GM21447 (cell line): ENCODE results near the gene NR2E3.

Experiments used
- ATAC-seq: cut with Tn5 transposase; IDR thresholded peaks from one replicate; pipeline ENCODE4 v1.9.1; 2021; ENCODE audit not compliant: unreplicated experiment

Gene NR2E3

DNA sequence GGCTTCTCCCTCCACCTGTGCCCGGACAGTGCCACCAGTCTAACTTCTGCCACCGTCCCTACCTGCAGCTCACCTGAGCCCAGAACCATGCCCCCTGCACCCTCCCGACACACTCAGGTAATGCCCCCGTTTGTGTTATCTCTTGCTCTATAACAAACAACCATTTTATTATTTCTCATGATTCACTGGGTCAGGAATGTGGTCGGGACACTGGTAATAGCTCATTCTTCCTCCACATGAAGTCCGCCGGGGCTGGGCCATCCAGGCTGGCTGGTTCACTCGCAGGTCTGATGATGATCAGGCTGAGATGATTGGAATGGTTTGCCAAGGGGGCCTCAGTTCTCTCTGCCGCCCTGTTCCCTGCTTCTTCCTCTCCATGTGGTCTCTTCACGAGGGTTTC is 20.3 kb upstream of the NR2E3 start:
- ATAC-seq = no peak

DNA sequence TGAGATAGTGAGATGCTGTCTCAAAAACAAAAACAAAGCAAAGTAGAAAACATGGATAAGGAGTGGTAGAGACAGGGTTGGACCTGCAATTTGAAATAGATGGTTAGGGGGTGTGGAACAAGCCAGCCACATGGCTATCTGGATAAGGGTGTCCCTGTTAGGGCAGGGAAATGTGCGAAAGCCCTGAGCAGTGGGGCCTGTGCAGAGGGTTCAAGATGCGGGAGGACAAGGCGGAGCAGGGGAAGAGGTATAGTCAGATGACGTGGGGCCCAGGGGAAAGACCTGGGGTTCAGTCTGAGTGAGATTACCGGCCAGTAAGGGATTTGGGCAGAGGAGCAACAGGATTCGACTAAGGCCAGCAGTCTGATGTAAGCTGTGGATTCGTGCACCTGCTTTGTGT is 18.4 kb upstream of the NR2E3 start:
- no peak for ATAC-seq

DNA sequence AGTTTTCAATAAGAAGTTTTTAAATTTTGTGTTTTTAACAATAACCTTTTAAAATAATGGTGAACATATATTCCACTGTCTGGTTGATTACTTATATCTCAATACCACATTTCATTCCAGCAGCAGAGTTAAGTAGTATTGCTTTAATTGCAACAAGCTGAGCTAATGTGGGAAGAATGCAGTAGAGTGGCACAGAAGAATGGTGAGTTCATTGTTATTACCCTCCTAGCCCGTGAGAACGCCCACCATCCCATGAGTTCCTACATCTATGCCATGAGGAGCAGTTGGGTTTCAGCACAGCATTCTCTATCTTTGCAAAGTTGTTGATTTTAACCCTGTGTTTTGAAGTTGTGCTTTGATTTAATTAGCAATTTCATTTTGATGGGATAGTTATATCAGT is 17.8 kb upstream of the NR2E3 start:
- no peak for ATAC-seq

- no peak for ATAC-seq
Observed at GRCh38 chr15:71798641-71799040, 11.7 kb upstream of the NR2E3 start.

- no peak for ATAC-seq
Observed at GRCh38 chr15:71800190-71800589, 10.2 kb upstream of the NR2E3 start.

DNA sequence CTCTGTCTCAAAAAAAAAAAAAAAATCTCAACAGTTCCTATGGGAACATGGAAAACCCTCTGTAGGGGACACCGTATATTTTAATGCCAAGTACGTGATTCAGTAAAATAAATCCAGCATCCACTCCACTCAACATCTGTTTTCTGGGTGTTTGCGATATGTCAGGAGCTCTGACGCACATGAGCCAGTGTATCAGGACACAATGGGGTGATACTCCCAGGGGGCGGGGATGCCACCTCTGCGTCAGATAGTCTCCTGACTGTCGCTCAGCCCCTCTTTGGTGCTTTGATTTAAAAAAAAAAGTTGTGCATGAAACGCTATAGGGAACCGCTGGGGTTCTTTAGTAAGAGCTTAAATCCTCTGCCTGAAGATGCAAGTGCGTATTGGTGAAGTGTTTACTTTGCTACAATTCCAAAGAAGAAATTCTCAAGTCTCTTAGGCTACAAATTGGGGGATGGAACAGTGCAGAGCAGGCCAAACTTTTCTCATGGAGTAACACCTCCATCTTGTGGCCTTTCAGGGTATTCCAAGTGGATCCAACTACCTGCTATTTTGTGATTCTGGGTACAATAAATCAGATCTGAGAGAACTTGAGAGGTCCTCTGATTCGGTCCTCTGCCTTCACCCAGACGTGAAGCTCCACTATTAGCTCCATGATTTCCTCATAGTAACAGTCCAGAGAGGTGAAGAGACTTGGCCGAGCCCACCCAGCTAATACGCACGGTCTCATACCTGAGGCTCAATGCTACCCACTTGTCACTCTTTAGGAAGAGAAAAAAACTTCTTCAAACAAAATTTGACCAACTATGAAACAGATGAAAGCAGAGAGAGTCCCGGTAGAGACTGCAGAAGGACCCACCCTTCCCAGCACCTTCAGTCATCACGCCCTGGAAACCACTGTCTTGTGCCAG is 9.3 kb upstream of the NR2E3 start:
- no peak for ATAC-seq

GRCh38 chr15:71801935-71802655 is 8.3 kb upstream of the NR2E3 start:
- ATAC-seq = no peak

GRCh38 chr15:71802770-71803169 is 7.6 kb upstream of the NR2E3 start:
- ATAC-seq = no peak

DNA sequence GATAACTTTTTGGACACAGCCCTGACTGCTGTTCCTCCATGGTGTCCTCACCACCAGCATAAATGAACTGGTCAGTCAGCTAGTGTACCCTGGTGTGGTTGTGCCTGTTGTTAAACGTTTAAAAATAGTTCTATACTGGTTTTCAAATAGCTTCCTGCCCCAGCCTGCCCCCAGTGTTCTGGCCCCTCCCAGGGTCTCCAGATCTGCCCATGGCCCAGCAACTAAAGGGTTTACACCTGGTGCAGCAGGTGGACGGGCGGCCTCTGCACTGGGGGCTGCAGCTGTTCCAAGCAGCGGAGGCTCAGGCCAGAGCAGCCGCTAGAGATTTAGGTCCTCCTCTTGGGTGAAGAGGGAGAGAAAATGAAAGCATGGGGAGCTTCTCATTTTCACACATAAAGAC is 6.1 kb upstream of the NR2E3 start:
- ATAC-seq = no peak

DNA sequence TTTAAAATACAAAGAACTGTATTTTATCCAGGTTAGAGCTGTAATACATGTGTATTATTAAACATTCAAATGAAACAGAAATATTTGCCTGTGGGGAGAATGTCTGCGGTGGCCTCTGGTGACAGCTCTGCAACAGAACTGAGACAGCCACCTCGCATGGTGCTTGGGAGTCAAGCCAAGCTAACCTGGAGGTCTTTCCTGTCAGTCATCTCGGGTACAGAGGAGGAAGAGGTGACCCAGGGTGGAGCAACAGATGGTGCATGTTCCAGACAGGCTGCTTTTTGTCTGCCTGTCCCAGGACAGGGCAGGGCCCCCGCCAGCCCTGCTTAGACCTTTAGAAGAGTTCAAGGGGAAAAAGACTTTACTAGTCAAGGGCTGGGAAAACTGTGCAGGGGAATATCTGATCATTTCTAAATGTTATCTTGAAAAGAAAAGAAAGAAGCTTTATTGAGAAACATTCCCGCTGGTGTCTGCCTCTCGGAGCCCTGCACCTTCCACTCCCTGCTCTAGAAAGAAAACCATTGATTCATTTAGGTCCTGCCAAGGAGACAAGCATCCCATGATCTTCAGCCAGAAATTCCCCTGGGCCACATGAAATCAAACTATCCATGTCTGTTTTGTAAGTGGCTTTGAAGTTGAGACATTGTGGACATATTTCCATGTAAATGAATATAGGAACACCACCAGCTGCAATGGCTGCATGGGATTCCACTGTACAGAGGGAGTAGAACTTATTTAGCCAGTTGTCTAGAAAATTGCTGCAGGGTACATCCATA is 5.5 kb upstream of the NR2E3 start:
- ATAC-seq = no peak

DNA sequence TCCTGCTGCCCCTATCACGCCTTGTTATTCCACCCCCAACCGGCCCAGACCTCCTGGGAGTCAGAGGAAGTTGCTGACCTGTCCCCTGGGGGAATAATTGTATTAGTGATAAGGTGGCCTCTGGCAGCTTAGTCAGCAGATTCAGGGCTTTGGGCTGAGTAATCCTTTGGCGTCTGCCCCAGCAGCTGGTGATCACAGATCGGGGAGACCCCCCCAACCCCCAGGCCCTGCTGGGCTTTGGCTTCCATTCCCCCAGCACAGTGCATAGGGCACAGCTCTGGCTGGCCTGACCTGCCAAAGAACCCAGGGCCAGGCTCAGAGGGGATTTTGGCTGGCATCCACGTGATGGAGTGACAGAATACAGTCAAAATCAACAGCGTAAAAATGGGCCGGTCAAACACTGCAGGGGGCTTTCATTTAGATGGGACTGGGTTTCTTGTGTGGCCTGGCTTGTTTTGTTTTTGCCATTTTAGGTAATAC is 3.9 kb upstream of the NR2E3 start:
- ATAC-seq = no peak

GRCh38 chr15:71807125-71807629 is 3.2 kb upstream of the NR2E3 start:
- ATAC-seq = no peak

GRCh38 chr15:71807691-71808091 is 2.7 kb upstream of the NR2E3 start:
- no peak for ATAC-seq

DNA sequence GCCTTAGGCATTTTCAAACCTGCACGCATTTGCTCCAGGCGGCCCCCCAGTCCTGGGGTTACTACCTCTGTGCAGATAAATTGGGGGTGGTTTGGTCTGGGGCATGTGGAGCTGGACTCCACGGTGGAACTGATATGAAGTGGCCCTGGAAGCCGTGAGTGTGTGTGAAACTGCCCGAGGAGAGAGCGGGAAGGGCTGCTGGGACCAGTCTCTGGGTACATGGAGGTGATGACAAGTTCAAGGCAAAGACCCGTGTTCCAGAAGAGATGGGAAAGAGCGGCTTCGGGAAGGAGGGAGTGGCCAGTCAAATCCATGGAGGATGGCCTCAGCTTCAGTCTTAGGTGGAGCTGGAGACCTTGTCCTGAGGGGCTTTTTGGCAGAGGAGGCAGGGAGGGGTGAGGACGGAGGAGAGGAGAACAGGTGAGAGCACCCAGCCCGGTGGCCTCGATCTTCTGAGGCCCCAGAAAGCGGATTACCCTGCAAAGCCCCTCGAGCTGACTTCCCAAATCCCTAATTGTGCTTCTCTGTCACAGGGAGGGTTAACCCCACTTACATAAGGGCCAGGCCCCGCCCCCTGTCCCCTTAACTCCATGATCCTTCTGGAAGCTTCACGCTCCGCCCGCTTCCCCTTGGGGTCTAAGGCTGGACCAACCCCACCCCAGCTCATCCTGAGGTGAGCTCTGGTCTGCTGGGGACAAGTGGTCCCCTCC is 1.9 kb upstream of the NR2E3 start:
- ATAC-seq = no peak

DNA sequence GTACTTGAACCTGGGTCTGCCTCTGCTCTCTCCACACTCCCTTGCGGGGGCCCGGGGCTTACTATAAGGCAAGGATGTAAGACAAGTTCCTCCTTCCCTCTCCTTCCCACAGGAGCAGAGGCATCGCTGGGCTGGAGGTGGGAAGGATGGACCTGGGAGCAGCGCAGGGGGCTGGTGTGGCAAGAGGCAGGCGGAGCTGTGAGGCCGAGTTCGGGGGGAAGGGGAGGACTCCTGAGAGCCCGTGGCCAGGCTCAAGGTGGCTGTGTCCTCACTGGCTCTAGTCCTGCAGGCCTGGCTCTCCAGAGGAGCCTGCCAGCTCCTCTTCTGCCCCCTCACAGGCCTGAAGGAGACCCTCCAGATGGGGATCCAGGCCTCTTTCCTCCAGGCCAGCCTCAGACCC is 1.0 kb upstream of the NR2E3 start:
- no peak for ATAC-seq

- no peak for ATAC-seq
Observed at GRCh38 chr15:71811036-71811736, 832 bp downstream of the NR2E3 start.

DNA sequence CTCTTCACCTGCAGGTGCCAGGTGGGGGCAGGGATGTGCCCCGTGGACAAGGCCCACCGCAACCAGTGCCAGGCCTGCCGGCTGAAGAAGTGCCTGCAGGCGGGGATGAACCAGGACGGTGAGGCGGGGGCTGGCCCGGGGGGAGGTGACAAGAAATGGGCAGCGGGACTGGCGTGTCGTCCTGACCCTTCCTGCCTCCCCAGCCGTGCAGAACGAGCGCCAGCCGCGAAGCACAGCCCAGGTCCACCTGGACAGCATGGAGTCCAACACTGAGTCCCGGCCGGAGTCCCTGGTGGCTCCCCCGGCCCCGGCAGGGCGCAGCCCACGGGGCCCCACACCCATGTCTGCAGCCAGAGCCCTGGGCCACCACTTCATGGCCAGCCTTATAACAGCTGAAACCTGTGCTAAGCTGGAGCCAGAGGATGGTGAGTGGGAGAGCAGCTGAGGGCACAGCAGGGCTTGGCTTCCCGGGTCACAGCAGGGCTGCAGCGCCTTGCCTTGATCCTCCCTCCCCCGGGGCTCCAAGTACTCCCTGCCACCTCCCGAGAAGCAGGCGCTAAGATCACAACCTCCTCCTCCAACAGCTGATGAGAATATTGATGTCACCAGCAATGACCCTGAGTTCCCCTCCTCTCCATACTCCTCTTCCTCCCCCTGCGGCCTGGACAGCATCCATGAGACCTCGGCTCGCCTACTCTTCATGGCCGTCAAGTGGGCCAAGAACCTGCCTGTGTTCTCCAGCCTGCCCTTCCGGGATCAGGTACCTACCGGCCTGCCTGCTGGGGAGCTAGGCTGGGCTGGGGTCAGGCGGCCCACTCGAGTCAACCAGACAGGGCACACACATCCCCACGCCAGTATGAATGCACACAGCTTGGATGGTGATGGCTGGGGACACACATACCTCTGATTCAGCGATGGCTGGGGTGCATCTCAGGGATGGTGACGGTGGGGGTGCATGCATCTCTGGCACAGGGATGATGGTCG is 1.7 kb downstream of the NR2E3 start:
- ATAC-seq = no peak

- no peak for ATAC-seq
Observed at GRCh38 chr15:71812966-71813722, 2.8 kb downstream of the NR2E3 start.
